Measurements from ENCODE around the gene C6. TPM values are rescaled to one million over a fixed set of nuclear protein-coding genes. Genes with fewer than 3 reads are reported as not detected.

C6 gene
- total and polyA plus RNA-seq, 2 of the 8 experiments (the other 6 are each of a cell fraction or from before 2014, with no cell fraction given), result not detected

GRCh38 chr5:41145306-41145705 is 68.0 kb downstream of the C6 start:
- Histone ChIP-seq H3K18ac (ENCODE audit: extremely low read depth, low read length) (no peak overlapping the region), H2BK12ac (ENCODE audit: low read depth, low read length) (no peak overlapping the region), H2BK20ac (ENCODE audit: low read length) (no peak overlapping the region), H2BK120ac (replicated peaks; ENCODE audit: low read depth, low read length) (no peak overlapping the region), H4K8ac (ENCODE audit: extremely low read depth, insufficient read depth, low read length) (no peak overlapping the region), H3K56ac (replicated peaks; ENCODE audit: insufficient read length, low read depth, low read length) (no peak overlapping the region), H3K4ac (replicated peaks; ENCODE audit: insufficient read length, low read depth, low read length) (no peak overlapping the region), H3K9ac (replicated peaks in 1 of 4; ENCODE audit: extremely low read depth in 1 of 4, low read depth in 3 of 4, low read length in 3 of 4) (no peak overlapping the region), H4K20me1 (replicated peaks in 1 of 2; ENCODE audit: control insufficient read depth in 1 of 2, insufficient read depth in 2 of 2, low read length in 2 of 2) (no peaks in the 10 kb centered on the region), H3K23ac (ENCODE audit: insufficient read length) (no peak overlapping the region), H2BK15ac (ENCODE audit: low read length) (no peak overlapping the region), H3K27ac (ENCODE audit: low read depth, low read length) (no peak overlapping the region), H3K27me3 (replicated peaks in 1 of 4; ENCODE audit: control insufficient read depth in 3 of 4, extremely low read depth in 1 of 4, insufficient read depth in 3 of 4, low read length in 3 of 4) (no peaks in the 10 kb centered on the region), H3K23me2 (ENCODE audit: low read depth, low read length) (no peaks in the 10 kb centered on the region), H4K91ac (replicated peaks; ENCODE audit: insufficient read length, low read length) (no peak overlapping the region), H4K5ac (ENCODE audit: insufficient read length, low read depth, low read length) (no peak overlapping the region), H3K4me3 (ENCODE audit: extremely low read depth in 1 of 4, insufficient read depth in 2 of 4, low read depth in 3 of 4, low read length in 4 of 4) (no peak overlapping the region), H3K4me2 (ENCODE audit: insufficient read depth in 1 of 2, low read depth in 2 of 2, low read length in 2 of 2) (no peak overlapping the region), H3K36me3 (ENCODE audit: control insufficient read depth in 2 of 4, insufficient read depth in 4 of 4, low read length in 3 of 4) (no peaks in the 10 kb centered on the region; a peak in 1 of 8 replicates), H3K79me1 (ENCODE audit: low read depth, low read length) (no peaks in the 10 kb centered on the region), H3K14ac (ENCODE audit: insufficient read length) (no peak overlapping the region), H3K4me1 (replicated peaks in 1 of 4; ENCODE audit: control insufficient read depth in 3 of 4, insufficient read depth in 4 of 4, low read length in 3 of 4) (no peaks in the 10 kb centered on the region), H3K9me3 (ENCODE audit: insufficient read depth in 2 of 2, low read depth in 1 of 2, low read length in 1 of 2) (no peaks in the 10 kb centered on the region), H2BK5ac (ENCODE audit: low read depth, low read length) (no peak overlapping the region), H3K79me2 (ENCODE audit: control insufficient read depth in 1 of 2, insufficient read depth in 2 of 2, low read length in 2 of 2) (no peaks in the 10 kb centered on the region), H2AFZ (ENCODE audit: low read length) (no peak overlapping the region), H2AK5ac (ENCODE audit: low read depth, low read length) (no peak overlapping the region)
- CTCF ChIA-PET (ENCODE audit: partially characterized antibody), result interaction anchor here (1.2 kb wide), 1 partner anchor 496 kb away, joined by 3 read pairs; no protein-coding TSS in a partner anchor
- DNase-seq (ENCODE audit: low read depth in 1 of 2, low spot score in 2 of 2) (no peak), FAIRE-seq (no peak)
- 89% methylated on average over 5 of the region's 5 CpGs; no CpG with 5 or more reads in 1 of the 2 experiments for WGBS, 2 experiments (ENCODE audit: extremely low coverage in 1 of 2, insufficient coverage in 1 of 2, insufficient read length in 1 of 2, insufficient replicate concordance in 2 of 2, low coverage in 1 of 2, low lambda C conversion rate in 2 of 2, missing lambda C conversion rate in 1 of 2)
- POLR2A ChIA-PET (ENCODE audit: partially characterized antibody), result interaction anchor here (1.0 kb wide), 1 partner anchor 105 kb away, joined by 3 read pairs; no protein-coding TSS in a partner anchor
- TF ChIP-seq TAF1 (IDR thresholded peaks at IDR 0.05; ENCODE audit: low read depth, low read length), result no peak
- no peak for TF ChIP-seq POLR2AphosphoS5 (IDR thresholded peaks at IDR 0.05; ENCODE audit: low read depth, low read length)
- no peak for TF ChIP-seq CREB1 (IDR thresholded peaks at IDR 0.05)
- no peak for TF ChIP-seq SUZ12 (IDR thresholded peaks at IDR 0.05; ENCODE audit: low read length)
- TF ChIP-seq RXRA (IDR thresholded peaks at IDR 0.05; ENCODE audit: insufficient read depth, low read depth, low read length), result no peak
- no peak for TF ChIP-seq NRF1 (IDR thresholded peaks at IDR 0.05; ENCODE audit: low read depth, low read length)
- no peak for TF ChIP-seq BCL11A (IDR thresholded peaks at IDR 0.05; ENCODE audit: low read depth in 2 of 2, low read length in 2 of 2)
- no peak for TF ChIP-seq SP2 (IDR thresholded peaks at IDR 0.05; ENCODE audit: low read length)
- no peak for TF ChIP-seq SRF (IDR thresholded peaks at IDR 0.05; ENCODE audit: low read depth, low read length)
- no peak for TF ChIP-seq CTCF (IDR thresholded peaks at IDR 0.05; ENCODE audit: control extremely low read depth in 1 of 3, insufficient read depth in 1 of 3, low read depth in 1 of 3, low read length in 3 of 3)
- no peak for TF ChIP-seq RAD21 (IDR thresholded peaks at IDR 0.05 in 1 of 2, conservative IDR thresholded peaks at IDR 0.05 in 1 of 2; ENCODE audit: low read depth in 2 of 2, low read length in 2 of 2)
- no peak for TF ChIP-seq MAFK (IDR thresholded peaks at IDR 0.05; ENCODE audit: low read depth, low read length)
- no peak for TF ChIP-seq ZNF274 (IDR thresholded peaks at IDR 0.05; ENCODE audit: borderline replicate concordance, extremely low read depth, low read length)

Measured in H1 (cell line).